HL-60/S4 treated with retinoic acid at 250 ng/mL for 4 days and 3 days (cell line): ENCODE measurements around the gene PRR5L.
"Not testable (repeated sequence)": the region's sequence is repeated elsewhere in the genome, so short reads cannot be mapped to it uniquely, and the experiment has no call there.

ENCODE experiments used
- in situ Hi-C: fragments of 300-500 bp; cut with MboI; formaldehyde crosslinking; loops from 2 replicates; pipeline ENCODE4 v1.7.0; 2022; ENCODE audit warnings: low sequenced_read_pairs

PRR5L gene

GRCh38 chr11:36317992-36318391, 21.9 kb downstream of the PRR5L start:
- in situ Hi-C loops: no loop called here

- in situ Hi-C loops: not testable (repeated sequence)
These were observed 28.9 kb downstream of the PRR5L start for GRCh38 chr11:36324956-36325355.

GRCh38 chr11:36325403-36325802, 29.3 kb downstream of the PRR5L start:
- in situ Hi-C loops: not testable (repeated sequence)

- in situ Hi-C loops: no loop called here
These were observed 30.7 kb downstream of the PRR5L start for GRCh38 chr11:36326524-36327419.

GRCh38 chr11:36328966-36329673, 33.0 kb downstream of the PRR5L start:
- in situ Hi-C loops: no loop called here

GRCh38 chr11:36330411-36330810, 34.3 kb downstream of the PRR5L start:
- in situ Hi-C loops: no loop called here

GRCh38 chr11:36333468-36333867, 37.4 kb downstream of the PRR5L start:
- in situ Hi-C loops: no loop called here

- in situ Hi-C loops: no loop called here
These were observed 37.8 kb downstream of the PRR5L start for GRCh38 chr11:36333897-36334296.

- in situ Hi-C loops: no loop called here
These were observed 43.8 kb downstream of the PRR5L start for GRCh38 chr11:36339888-36340287.

- in situ Hi-C loops: no loop called here
These were observed 44.8 kb downstream of the PRR5L start for GRCh38 chr11:36340897-36341296.

GRCh38 chr11:36341915-36342314, 45.8 kb downstream of the PRR5L start:
- in situ Hi-C loops: no loop called here

- in situ Hi-C loops: no loop called here
These were observed 46.2 kb downstream of the PRR5L start for GRCh38 chr11:36342327-36342726.

GRCh38 chr11:36343436-36343835, 47.3 kb downstream of the PRR5L start:
- in situ Hi-C loops: no loop called here

- in situ Hi-C loops: no loop called here
These were observed 49.0 kb downstream of the PRR5L start for GRCh38 chr11:36345084-36345511.

GRCh38 chr11:36345535-36346141, 49.5 kb downstream of the PRR5L start:
- in situ Hi-C loops: no loop called here

GRCh38 chr11:36346562-36347383, 50.7 kb downstream of the PRR5L start:
- in situ Hi-C loops: no loop called here

- in situ Hi-C loops: no loop called here
These were observed 51.4 kb downstream of the PRR5L start for GRCh38 chr11:36347384-36347906.

- in situ Hi-C loops: no loop called here
These were observed 53.5 kb downstream of the PRR5L start for GRCh38 chr11:36349351-36350136.

- in situ Hi-C loops: no loop called here
These were observed 54.0 kb downstream of the PRR5L start for GRCh38 chr11:36350137-36350513.

- in situ Hi-C loops: no loop called here
These were observed 56.8 kb downstream of the PRR5L start for GRCh38 chr11:36352922-36353321.
